DOHH2 (cell line): Measurements from ENCODE around the gene CTRB1.

Experiments used
- H3F3A ChIP-seq: fragments of 200-600 bp; sonication (generic), shearing (Covaris generic); 2 replicates; pipeline ENCODE4 v1.6.0; 2016; ENCODE audit warnings: antibody characterized with exemption, mild to moderate bottlenecking; ENCODE audit not compliant: control insufficient read depth, insufficient read depth
- H3K27ac ChIP-seq: fragments of 200-600 bp; sonication (generic); 2 replicates; pipeline ENCODE4 v1.5.1; 2014; ENCODE audit warnings: low read depth, mild to moderate bottlenecking, low read length, moderate library complexity
- H3K27me3 ChIP-seq: fragments of 200-600 bp; sonication (generic); 2 replicates; pipeline ENCODE4 v1.6.1; 2014; ENCODE audit warnings: mild to moderate bottlenecking, low read length, mixed read lengths; ENCODE audit not compliant: control insufficient read depth
- H3K36me3 ChIP-seq: fragments of 200-600 bp; sonication (generic); 2 replicates; pipeline ENCODE4 v1.6.1; 2014; ENCODE audit warnings: mild to moderate bottlenecking, low read length, moderate library complexity, mixed read lengths; ENCODE audit not compliant: control insufficient read depth
- H3K4me1 ChIP-seq: fragments of 200-600 bp; sonication (generic); 2 replicates; pipeline ENCODE4 v1.6.1; 2014; ENCODE audit warnings: mild to moderate bottlenecking, low read length, mixed read lengths; ENCODE audit not compliant: control insufficient read depth
- H3K4me2 ChIP-seq: fragments of 200-600 bp; sonication (generic); 2 replicates; pipeline ENCODE4 v1.6.0; 2014; ENCODE audit warnings: mild to moderate bottlenecking, low read length, moderate library complexity
- H3K4me3 ChIP-seq: fragments of 200-600 bp; sonication (generic); 2 replicates; pipeline ENCODE4 v1.5.1; 2014; ENCODE audit warnings: mild to moderate bottlenecking, low read length, mixed read lengths
- H3K79me2 ChIP-seq: fragments of 200-600 bp; sonication (generic); 2 replicates; pipeline ENCODE4 v1.6.1; 2014; ENCODE audit warnings: mild to moderate bottlenecking, low read length, mixed read lengths; ENCODE audit not compliant: control insufficient read depth
- H3K9me2 ChIP-seq: fragments of 200-600 bp; sonication (generic); replicated peaks from 2 replicates; pipeline ENCODE4 v1.6.1; 2014; ENCODE audit warnings: mild to moderate bottlenecking, low read length, mixed read lengths; ENCODE audit not compliant: control insufficient read depth
- H3K9me3 ChIP-seq: fragments of 200-600 bp; sonication (generic); 2 replicates; pipeline ENCODE4 v1.6.1; 2014; ENCODE audit warnings: antibody characterized with exemption, low read length, mixed read lengths; ENCODE audit not compliant: control insufficient read depth, insufficient read depth
- H4K20me1 ChIP-seq: fragments of 200-600 bp; sonication (generic); 2 replicates; pipeline ENCODE4 v1.6.0; 2014; ENCODE audit warnings: low read depth, mild to moderate bottlenecking, antibody characterized with exemption, low read length, moderate library complexity; ENCODE audit not compliant: control insufficient read depth, insufficient read depth
- CTCF ChIP-seq: fragments of 200-600 bp; sonication (generic); IDR thresholded peaks from one replicate; pipeline ENCODE4 v1.5.1; 2014; ENCODE audit warnings: antibody characterized with exemption, mild to moderate bottlenecking, low read depth, low read length; ENCODE audit not compliant: poor library complexity, severe bottlenecking
- EZH2phosphoT487 ChIP-seq: fragments of 200-600 bp; sonication (generic); IDR thresholded peaks from 2 replicates; pipeline ENCODE4 v1.6.1; 2017; ENCODE audit warnings: borderline replicate concordance, mild to moderate bottlenecking, antibody characterized with exemption, low read length, moderate library complexity, mixed read lengths

Gene CTRB1

GRCh38 chr16:75244225-75244809 is 25.5 kb downstream of the CTRB1 start:
- H3F3A ChIP-seq, result no peaks in the 10 kb centered on the region
- peak overlapping the region; percentile 55 for H3K4me2 ChIP-seq
- H4K20me1 ChIP-seq, result no peaks in the 10 kb centered on the region
- peaks cover 17% of the 10 kb centered on the region for H3K4me1 ChIP-seq
- H3K79me2 ChIP-seq, result no peaks in the 10 kb centered on the region; the same call in 1 of the 2 replicates
- H3K9me3 ChIP-seq, result no peaks in the 10 kb centered on the region
- TF ChIP-seq CTCF (no peak), EZH2phosphoT487 (no peak)
- H3K27ac ChIP-seq, result peak overlapping the region; percentile 17; the same call in 1 of the 2 replicates
- H3K4me3 ChIP-seq, result 0 out of 2 replicates have a peak overlapping the region, but pooled peaks have one; percentile 3
- H3K9me2 ChIP-seq, result no peaks in the 10 kb centered on the region
- H3K36me3 ChIP-seq, result no peaks in the 10 kb centered on the region
- no peaks in the 10 kb centered on the region for H3K27me3 ChIP-seq

- H3K9me2 ChIP-seq, result no peaks in the 10 kb centered on the region
- no peak overlapping the region for H3K4me3 ChIP-seq
- H3K79me2 ChIP-seq, result no peaks in the 10 kb centered on the region; the same call in 1 of the 2 replicates
- no peaks in the 10 kb centered on the region for H3K9me3 ChIP-seq
- peak overlapping the region; percentile 55 for H3K4me2 ChIP-seq
- no peaks in the 10 kb centered on the region for H3K36me3 ChIP-seq
- no peaks in the 10 kb centered on the region for H3F3A ChIP-seq
- H4K20me1 ChIP-seq, result peaks cover 7% of the 10 kb centered on the region; the same call in 1 of the 2 replicates
- peak overlapping the region; percentile 17; the same call in 1 of the 2 replicates for H3K27ac ChIP-seq
- H3K4me1 ChIP-seq, result peaks cover 18% of the 10 kb centered on the region
- no peak for TF ChIP-seq CTCF
- no peak for TF ChIP-seq EZH2phosphoT487
- peaks cover 4% of the 10 kb centered on the region for H3K27me3 ChIP-seq
Observed at GRCh38 chr16:75244844-75245758, 26.3 kb downstream of the CTRB1 start.

GRCh38 chr16:75246504-75247205 is 27.9 kb downstream of the CTRB1 start:
- no peaks in the 10 kb centered on the region for H3K9me2 ChIP-seq
- H3K27me3 ChIP-seq, result peaks cover 13% of the 10 kb centered on the region
- TF ChIP-seq EZH2phosphoT487 (no peak), CTCF (no peak)
- H3K79me2 ChIP-seq, result no peaks in the 10 kb centered on the region; the same call in 1 of the 2 replicates
- H3K4me1 ChIP-seq, result peaks cover 20% of the 10 kb centered on the region
- no peaks in the 10 kb centered on the region for H3K36me3 ChIP-seq
- no peak overlapping the region for H3K27ac ChIP-seq
- peaks cover 9% of the 10 kb centered on the region; the same call in 1 of the 2 replicates for H4K20me1 ChIP-seq
- no peaks in the 10 kb centered on the region for H3F3A ChIP-seq
- H3K4me2 ChIP-seq, result no peak overlapping the region
- no peaks in the 10 kb centered on the region for H3K9me3 ChIP-seq
- H3K4me3 ChIP-seq, result no peak overlapping the region
